Measurements from ENCODE around the gene PPP6R2. TPM values are rescaled to one million over a fixed set of nuclear protein-coding genes. Genes with fewer than 3 reads are reported as not detected.

The PPP6R2 gene
- total RNA-seq, 1 experiment from 2014 or later: 42.6 TPM

- Mint-ChIP-seq H3K36me3 (ENCODE audit: insufficient read depth in 1 of 3, low read depth in 3 of 3) (no peaks in the 10 kb centered on the region; a peak in 1 of 7 replicates), H3K4me3 (no peak overlapping the region), H3K4me1 (peaks cover 12 to 14% of the 10 kb centered on the region in 2 experiments), H3K27ac (no peak overlapping the region), H3K27me3 (ENCODE audit: low read depth) (peaks cover 7% of the 10 kb centered on the region), H3K9me3 (no peaks in the 10 kb centered on the region)
- Histone ChIP-seq H3T11ph (ENCODE audit: low read length) (no peak overlapping the region), H3K18ac (ENCODE audit: insufficient read length, low read depth, low read length) (no peak overlapping the region), H3K23me2 (ENCODE audit: insufficient read length, low read depth, low read length, poor library complexity, severe bottlenecking) (no peaks in the 10 kb centered on the region), H3K9ac (ENCODE audit: extremely low read depth, insufficient read length, low read length) (no peak overlapping the region), H3K9me3 (ENCODE audit: control insufficient read depth, low read depth, low read length) (no peaks in the 10 kb centered on the region), H3K27me3 (ENCODE audit: insufficient read depth, low read length) (no peaks in the 10 kb centered on the region), H4K91ac (ENCODE audit: insufficient read length, low read depth, low read length) (no peak overlapping the region), H2AK5ac (ENCODE audit: insufficient read length, low read length) (no peak overlapping the region), H3K56ac (ENCODE audit: insufficient read length, low read depth, low read length) (no peak overlapping the region), H3K79me1 (ENCODE audit: insufficient read depth, low read depth, low read length, poor library complexity, severe bottlenecking) (no peaks in the 10 kb centered on the region), H4K5ac (ENCODE audit: insufficient read length, low read depth, low read length) (no peak overlapping the region), H3K27ac (ENCODE audit: insufficient read length, low read depth, low read length) (no peak overlapping the region), H3K14ac (ENCODE audit: insufficient read depth, low read length) (no peak overlapping the region; the same call in 1 of the 2 replicates), H3K4ac (ENCODE audit: low read depth, low read length) (no peak overlapping the region), H2AFZ (ENCODE audit: low read length) (no peak overlapping the region), H4K20me1 (ENCODE audit: control insufficient read depth, insufficient read depth, insufficient read length) (peaks cover 2% of the 10 kb centered on the region), H2BK20ac (ENCODE audit: low read depth, low read length, poor library complexity, severe bottlenecking) (no peak overlapping the region), H2BK12ac (ENCODE audit: insufficient read length, low read depth, low read length) (no peak overlapping the region), H4K8ac (replicated peaks; ENCODE audit: insufficient read length, low read depth, low read length) (no peak overlapping the region), H3K79me2 (ENCODE audit: insufficient read depth, low read length) (no peaks in the 10 kb centered on the region), H3K4me1 (ENCODE audit: insufficient read depth, low read length) (no peaks in the 10 kb centered on the region; the same call in 1 of the 2 replicates), H2BK120ac (ENCODE audit: low read depth, low read length, poor library complexity, severe bottlenecking) (no peak overlapping the region), H2BK15ac (ENCODE audit: low read depth, low read length) (no peak overlapping the region), H3K23ac (ENCODE audit: insufficient read length, low read depth, low read length) (no peak overlapping the region), H2BK5ac (ENCODE audit: insufficient read length, low read length) (no peak overlapping the region), H3K4me2 (ENCODE audit: insufficient read depth, insufficient read length, low read length) (no peak overlapping the region)
- no peak for DNase-seq
- TF ChIP-seq CTCF (conservative IDR thresholded peaks at IDR 0.05): no peak
- WGBS (ENCODE audit: extremely low coverage, insufficient read length, low lambda C conversion rate): no CpG with 5 or more reads among the region's 7 CpGs
Observed at GRCh38 chr22:50313021-50313420, 30.1 kb upstream of the PPP6R2 start.

Measured in H9 (cell line).